Adipocyte (in vitro differentiated cells): ENCODE data around the gene HES1.

Experiments
- DNase-seq: peaks from one replicate; pipeline ENCODE4 v3.0.0-alpha.2; 2015; ENCODE audit warnings: low read depth
- H3K27me3 ChIP-seq: replicated peaks from 2 replicates; pipeline ENCODE4 v1.7.0; 2013; ENCODE audit warnings: mild to moderate bottlenecking, low read length, moderate library complexity; ENCODE audit not compliant: control insufficient read depth, insufficient read depth
- H3K36me3 ChIP-seq: 2 replicates; pipeline ENCODE4 v1.7.0; 2013; ENCODE audit warnings: low read length, mild to moderate bottlenecking, moderate library complexity; ENCODE audit not compliant: control insufficient read depth, insufficient read depth, severe bottlenecking
- H3K4me1 ChIP-seq: 2 replicates; pipeline ENCODE4 v1.7.0; 2013; ENCODE audit warnings: mild to moderate bottlenecking, low read length, moderate library complexity; ENCODE audit not compliant: control insufficient read depth, insufficient read depth
- H3K4me3 ChIP-seq: 2 replicates; pipeline ENCODE4 v1.7.0; 2013; ENCODE audit warnings: mild to moderate bottlenecking, low read length, moderate library complexity
- H3K9ac ChIP-seq: 2 replicates; pipeline ENCODE4 v1.7.0; 2013; ENCODE audit warnings: mild to moderate bottlenecking, low read length, moderate library complexity
- H3K9me3 ChIP-seq: 2 replicates; pipeline ENCODE4 v1.7.0; 2013; ENCODE audit warnings: mild to moderate bottlenecking, low read length, moderate library complexity; ENCODE audit not compliant: control insufficient read depth

HES1 gene

DNA sequence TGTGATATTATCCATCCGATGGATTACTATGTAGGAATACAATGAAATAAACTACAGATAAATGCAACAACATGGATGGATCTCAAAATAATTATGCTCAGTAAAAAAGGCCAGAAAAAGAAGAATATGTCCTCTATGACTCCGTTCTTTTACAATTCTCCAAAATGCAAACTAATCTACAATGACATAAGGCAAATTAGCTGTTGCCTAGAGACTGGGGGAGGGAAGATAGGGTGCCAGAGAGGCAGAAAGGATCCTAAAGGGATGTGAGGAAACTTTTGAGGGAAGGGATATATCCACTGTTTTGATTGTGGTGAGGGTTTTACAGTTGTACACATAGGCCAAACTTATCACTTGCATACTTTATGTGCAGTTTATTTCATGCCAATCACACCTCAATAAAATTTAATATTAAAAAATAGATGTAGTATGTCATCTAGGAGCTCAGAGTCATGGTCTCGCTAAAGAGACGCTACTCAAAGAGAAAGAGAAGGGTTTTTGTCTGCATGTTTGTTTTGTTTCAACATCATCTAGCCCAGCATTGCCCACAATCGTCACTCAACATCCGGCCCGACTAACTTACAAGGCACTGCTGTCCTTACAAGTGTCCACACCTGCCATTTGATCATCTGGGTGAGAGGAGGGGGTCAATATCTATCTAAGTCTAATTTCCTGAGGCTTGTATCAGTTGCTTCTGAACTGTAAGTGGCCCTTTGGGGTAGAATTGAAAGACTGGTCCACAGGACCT is 29.5 kb downstream of the HES1 start:
- no peak overlapping the region for H3K4me3 ChIP-seq
- DNase-seq = no peak
- no peaks in the 10 kb centered on the region for H3K36me3 ChIP-seq
- no peaks in the 10 kb centered on the region for H3K4me1 ChIP-seq
- H3K9ac ChIP-seq = no peak overlapping the region
- peaks cover 89% of the 10 kb centered on the region for H3K27me3 ChIP-seq
- peaks cover 3% of the 10 kb centered on the region for H3K9me3 ChIP-seq

DNA sequence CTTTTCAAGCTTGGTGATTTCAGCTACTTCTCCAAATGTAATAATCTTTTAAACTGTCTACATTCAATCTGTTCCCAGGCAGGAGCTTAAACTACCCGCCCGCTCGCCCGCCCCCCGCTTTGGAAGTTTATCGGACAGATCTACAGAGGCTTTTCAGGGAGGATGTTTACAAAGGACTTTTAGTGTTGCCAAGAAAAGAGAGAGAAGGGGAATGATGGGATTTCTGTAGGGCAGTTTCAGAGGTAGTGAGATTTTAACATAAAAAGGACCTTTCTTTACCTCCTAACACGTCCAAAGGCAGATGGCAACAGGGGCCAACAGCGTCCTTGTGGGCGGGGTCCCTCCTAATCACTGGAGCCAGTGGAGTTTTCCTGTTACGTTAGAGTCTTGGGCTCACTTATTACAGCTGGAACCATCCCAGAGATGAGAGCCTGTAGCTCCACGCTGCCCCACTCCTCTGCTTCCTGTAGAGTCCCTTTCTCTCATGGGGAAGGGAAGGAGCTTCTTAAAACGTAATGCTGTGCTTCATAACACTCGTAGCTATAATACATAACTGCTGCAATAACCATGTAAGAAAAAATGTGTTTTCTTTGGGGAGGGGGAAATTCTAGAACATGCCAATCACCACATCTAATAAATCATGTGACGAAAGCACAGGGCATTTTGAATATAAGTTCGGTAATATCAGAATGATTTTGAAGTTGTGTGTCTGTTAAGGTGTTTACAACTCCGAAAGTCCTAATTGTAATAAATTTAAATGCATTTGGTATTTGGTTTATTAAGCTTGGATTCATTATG is 30.9 kb downstream of the HES1 start:
- peaks cover 3% of the 10 kb centered on the region for H3K9me3 ChIP-seq
- no peaks in the 10 kb centered on the region for H3K36me3 ChIP-seq
- no peak overlapping the region for H3K4me3 ChIP-seq
- H3K27me3 ChIP-seq = peaks cover 91% of the 10 kb centered on the region
- DNase-seq = no peak
- H3K4me1 ChIP-seq = no peaks in the 10 kb centered on the region
- no peak overlapping the region for H3K9ac ChIP-seq

DNA sequence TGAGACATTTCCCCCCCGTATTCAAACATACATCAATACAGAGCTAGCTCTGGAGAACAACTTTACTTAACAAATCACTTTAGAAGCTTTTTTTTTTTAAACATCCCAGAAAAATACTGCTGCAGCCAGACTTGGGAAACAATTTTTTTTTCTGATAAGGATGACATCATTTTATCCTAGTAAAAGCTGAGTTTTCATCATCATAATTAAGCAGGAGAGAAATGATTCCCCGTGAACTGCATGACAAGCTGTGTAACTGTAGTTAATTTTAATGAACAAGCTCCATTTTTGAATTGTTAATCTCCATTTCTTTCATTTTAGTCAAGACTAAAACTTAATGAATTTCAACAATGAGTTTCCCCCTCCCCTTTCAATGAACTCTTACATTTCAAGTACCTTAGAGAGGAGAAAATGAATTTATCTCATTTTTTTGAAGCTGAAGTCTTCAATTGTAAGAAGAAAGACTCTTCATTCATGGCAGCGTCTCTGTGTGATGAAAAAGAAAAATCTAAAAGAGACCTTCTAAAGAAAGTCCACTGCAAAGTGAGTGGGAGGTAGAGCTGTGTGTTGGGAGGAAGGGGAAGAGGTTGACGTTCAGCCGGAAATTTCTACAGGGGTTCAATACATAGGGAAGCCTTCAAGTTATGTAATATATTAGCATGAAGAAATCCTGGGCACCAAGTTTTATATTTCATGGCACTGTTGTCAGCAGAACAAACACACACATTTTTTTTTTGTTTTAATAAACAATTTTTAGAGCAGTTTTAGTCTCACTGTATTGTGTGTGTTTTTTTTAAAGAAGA is 31.7 kb downstream of the HES1 start:
- H3K4me1 ChIP-seq = no peaks in the 10 kb centered on the region
- no peaks in the 10 kb centered on the region for H3K36me3 ChIP-seq
- H3K27me3 ChIP-seq = peaks cover 84% of the 10 kb centered on the region
- no peak for DNase-seq
- H3K9me3 ChIP-seq = peaks cover 3% of the 10 kb centered on the region
- H3K4me3 ChIP-seq = no peak overlapping the region
- no peak overlapping the region for H3K9ac ChIP-seq

DNA sequence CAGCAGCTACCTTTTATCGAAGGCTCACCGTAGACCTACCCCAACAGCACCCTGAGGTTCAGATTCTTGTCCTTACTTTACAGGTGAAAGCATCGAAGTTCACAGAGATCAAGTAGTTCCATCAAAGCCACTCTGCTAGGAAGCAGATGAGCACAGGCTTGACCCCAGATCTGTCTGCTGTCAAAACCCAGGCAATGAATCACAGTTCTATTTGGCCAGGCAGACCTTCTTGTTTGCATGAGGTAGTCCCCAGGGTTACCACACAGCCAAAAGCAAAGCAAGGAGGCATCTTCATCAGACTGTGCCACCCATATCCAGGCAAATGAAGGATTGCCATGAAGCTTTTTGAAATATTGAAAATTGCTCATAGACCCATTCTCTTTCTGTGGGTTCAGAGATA is 33.0 kb downstream of the HES1 start:
- peaks cover 3% of the 10 kb centered on the region for H3K9me3 ChIP-seq
- peaks cover 71% of the 10 kb centered on the region for H3K27me3 ChIP-seq
- no peak for DNase-seq
- H3K4me3 ChIP-seq = no peak overlapping the region
- no peaks in the 10 kb centered on the region for H3K36me3 ChIP-seq
- no peaks in the 10 kb centered on the region for H3K4me1 ChIP-seq
- no peak overlapping the region for H3K9ac ChIP-seq

- Histone ChIP-seq H3K36me3 (no peaks in the 10 kb centered on the region), H3K4me3 (no peak overlapping the region), H3K9me3 (peaks cover 3% of the 10 kb centered on the region), H3K27me3 (peaks cover 65% of the 10 kb centered on the region), H3K9ac (no peak overlapping the region), H3K4me1 (no peaks in the 10 kb centered on the region)
- no peak for DNase-seq
Observed at GRCh38 chr3:194169595-194169994, 33.6 kb downstream of the HES1 start.

DNA sequence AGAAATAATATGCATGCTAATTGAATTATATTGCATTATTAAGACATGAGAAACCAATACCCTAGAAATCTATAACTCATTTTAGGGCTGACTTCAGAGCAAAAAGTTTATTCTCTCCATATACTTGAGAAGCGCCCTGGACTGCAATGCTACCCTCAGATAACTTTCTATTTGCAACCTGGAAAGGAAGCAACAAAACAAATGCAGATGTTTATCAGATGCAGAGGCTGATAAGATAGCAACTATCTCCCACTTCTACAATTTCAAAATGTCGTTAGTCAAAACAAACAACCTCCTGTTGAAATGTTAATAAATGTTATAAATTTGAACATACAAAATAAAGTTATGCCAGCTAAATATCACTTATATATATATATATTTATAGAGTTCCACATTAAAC is 34.8 kb downstream of the HES1 start:
- DNase-seq = no peak
- Histone ChIP-seq H3K4me1 (no peaks in the 10 kb centered on the region), H3K4me3 (no peak overlapping the region), H3K9me3 (peaks cover 1% of the 10 kb centered on the region), H3K36me3 (no peaks in the 10 kb centered on the region), H3K9ac (no peak overlapping the region), H3K27me3 (peaks cover 58% of the 10 kb centered on the region)

DNA sequence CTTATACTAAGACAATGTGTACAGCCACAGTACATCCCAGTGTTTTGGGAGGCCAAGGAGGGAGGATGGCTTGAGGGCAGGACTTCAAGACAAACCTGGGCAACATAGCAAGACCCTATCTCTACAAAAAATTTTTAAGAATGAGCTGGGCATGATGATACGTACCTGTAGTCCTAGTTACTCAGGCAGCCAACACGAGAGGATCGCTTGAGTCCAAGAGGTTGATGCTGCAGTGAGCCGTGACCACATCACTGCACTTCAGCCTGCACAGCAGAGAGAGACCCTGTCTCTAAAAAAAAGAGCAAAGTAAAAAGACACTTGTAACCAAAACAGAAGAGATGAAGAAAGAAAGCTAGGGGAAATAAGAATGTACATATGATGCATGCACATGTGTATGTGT is 38.5 kb downstream of the HES1 start:
- H3K27me3 ChIP-seq = peaks cover 48% of the 10 kb centered on the region
- H3K9ac ChIP-seq = no peak overlapping the region
- no peaks in the 10 kb centered on the region for H3K36me3 ChIP-seq
- DNase-seq = no peak
- H3K4me1 ChIP-seq = no peaks in the 10 kb centered on the region
- no peaks in the 10 kb centered on the region for H3K9me3 ChIP-seq
- H3K4me3 ChIP-seq = no peak overlapping the region

- no peaks in the 10 kb centered on the region for H3K9me3 ChIP-seq
- H3K36me3 ChIP-seq = no peaks in the 10 kb centered on the region
- no peak for DNase-seq
- H3K27me3 ChIP-seq = peaks cover 42% of the 10 kb centered on the region
- no peaks in the 10 kb centered on the region for H3K4me1 ChIP-seq
- H3K9ac ChIP-seq = no peak overlapping the region
- H3K4me3 ChIP-seq = no peak overlapping the region
Observed at GRCh38 chr3:194174980-194175379, 39.0 kb downstream of the HES1 start.

DNA sequence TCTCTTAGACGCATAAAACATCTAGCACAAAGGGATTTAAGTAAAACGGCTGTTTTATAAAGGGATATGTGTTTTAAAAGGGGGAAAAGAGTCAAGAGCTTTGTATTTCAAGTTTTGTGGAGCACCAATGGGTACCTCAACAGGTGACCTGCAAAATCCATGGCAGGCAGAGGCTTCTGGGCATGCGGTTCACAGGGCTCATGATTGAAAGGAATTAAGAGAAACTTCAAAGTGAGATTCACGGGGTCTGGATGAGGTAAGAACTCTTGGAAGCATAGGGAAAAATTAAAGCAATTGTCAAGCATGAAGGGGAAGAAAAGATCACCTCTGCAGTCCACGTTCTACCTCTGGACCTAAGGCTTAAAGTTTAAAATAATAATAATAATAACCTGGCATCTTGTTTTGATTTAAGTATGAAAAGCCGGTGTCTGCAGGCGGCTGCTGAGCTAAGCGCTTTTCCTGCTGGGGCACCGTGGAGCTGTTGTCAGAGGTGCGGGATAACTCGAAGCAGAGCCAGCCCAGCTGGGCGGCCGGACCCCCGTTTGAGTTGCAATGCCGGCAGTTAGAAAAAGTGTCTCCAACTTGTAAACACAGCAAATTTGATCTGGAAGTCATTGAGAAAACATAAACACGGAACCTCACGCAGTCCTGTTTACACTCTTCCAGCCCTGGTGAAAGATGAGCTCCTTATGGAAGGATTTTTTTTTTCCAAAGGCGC is 40.5 kb downstream of the HES1 start:
- H3K4me1 ChIP-seq = no peaks in the 10 kb centered on the region
- H3K27me3 ChIP-seq = peaks cover 32% of the 10 kb centered on the region
- no peaks in the 10 kb centered on the region for H3K36me3 ChIP-seq
- H3K4me3 ChIP-seq = no peak overlapping the region
- no peaks in the 10 kb centered on the region for H3K9me3 ChIP-seq
- no peak overlapping the region for H3K9ac ChIP-seq
- peak; percentile 12 for DNase-seq

DNA sequence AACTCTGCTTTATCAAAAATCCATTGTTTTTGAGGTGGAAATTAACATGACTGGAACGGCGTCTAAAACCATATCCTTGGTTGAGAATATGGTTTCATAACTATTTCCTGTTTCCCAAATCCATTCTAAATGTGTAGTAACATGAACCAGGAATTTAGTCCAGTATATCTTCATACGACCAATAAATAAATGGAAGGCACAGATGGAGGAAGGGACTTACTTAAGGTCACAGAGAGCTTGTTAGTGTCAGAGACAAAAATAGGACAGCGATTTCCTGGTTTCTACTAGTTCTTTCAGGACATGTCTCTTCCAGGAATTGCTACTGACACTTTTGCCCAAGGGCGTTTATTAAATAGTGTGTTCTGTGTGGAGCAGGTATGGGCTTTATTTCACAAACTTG is 41.2 kb downstream of the HES1 start:
- Histone ChIP-seq H3K27me3 (peaks cover 33% of the 10 kb centered on the region), H3K9ac (no peak overlapping the region), H3K9me3 (no peaks in the 10 kb centered on the region), H3K36me3 (no peaks in the 10 kb centered on the region), H3K4me1 (no peaks in the 10 kb centered on the region), H3K4me3 (no peak overlapping the region)
- DNase-seq = no peak

DNA sequence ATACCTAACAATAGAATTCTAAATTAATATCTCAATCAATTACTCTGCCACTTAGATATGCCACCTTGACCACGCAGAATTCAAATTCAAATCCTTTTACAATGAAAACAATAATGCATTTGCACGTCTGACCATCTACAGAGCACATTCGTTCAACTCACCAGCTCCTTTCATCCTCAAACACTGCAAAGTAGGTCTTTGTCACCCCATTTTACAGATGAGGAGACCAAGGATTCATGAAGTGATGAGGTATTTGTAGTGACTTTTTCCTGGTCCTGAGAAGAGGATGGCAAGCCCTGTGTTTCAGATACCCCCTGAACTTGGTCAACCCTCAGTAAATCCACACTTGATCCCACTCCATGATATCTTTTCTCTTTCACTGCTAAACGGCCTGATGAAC is 42.2 kb downstream of the HES1 start:
- H3K36me3 ChIP-seq = no peaks in the 10 kb centered on the region

More for the DNA sequence above, 42.2 kb downstream of the HES1 start:
- H3K4me3 ChIP-seq = no peak overlapping the region
- H3K27me3 ChIP-seq = peaks cover 40% of the 10 kb centered on the region
- no peak for DNase-seq
- no peaks in the 10 kb centered on the region for H3K4me1 ChIP-seq
- no peaks in the 10 kb centered on the region for H3K9me3 ChIP-seq
- H3K9ac ChIP-seq = no peak overlapping the region
